Measurements from ENCODE around the gene LRRC4C. TPM values are rescaled to one million over a fixed set of nuclear protein-coding genes. Genes with fewer than 3 reads are reported as not detected.

LRRC4C gene
- polyA plus RNA-seq, 1 donor from 2014 or later: 24.3 TPM

- Histone ChIP-seq H3K9me2 (ENCODE audit: insufficient read depth, low read length) (no peaks in the 10 kb centered on the region), H3K36me3 (ENCODE audit: insufficient read depth, low read length) (no peaks in the 10 kb centered on the region), H3K4me2 (ENCODE audit: low read length) (no peak overlapping the region), H3K27ac (ENCODE audit: low read length) (no peak overlapping the region), H3F3A (ENCODE audit: insufficient read depth, low read length, poor library complexity, severe bottlenecking) (no peaks in the 10 kb centered on the region), H3K9ac (ENCODE audit: low read length) (no peak overlapping the region), H3K79me2 (replicated peaks; ENCODE audit: insufficient read depth, low read length) (no peaks in the 10 kb centered on the region), H2AFZ (ENCODE audit: low read depth, low read length) (no peak overlapping the region), H3K9me3 (ENCODE audit: low read length) (no peaks in the 10 kb centered on the region), H3K4me3 (ENCODE audit: low read length) (no peak overlapping the region), H3K27me3 (ENCODE audit: insufficient read depth, low read depth, low read length) (no peaks in the 10 kb centered on the region), H4K20me1 (ENCODE audit: insufficient read depth) (no peaks in the 10 kb centered on the region)
- TF ChIP-seq POLR2AphosphoS5 (IDR thresholded peaks at IDR 0.05): no peak
These were observed 565.0 kb downstream of the LRRC4C start for GRCh38 chr11:40894501-40894900.

- Histone ChIP-seq H3K27ac (ENCODE audit: low read length) (no peak overlapping the region), H3K4me3 (ENCODE audit: low read length) (no peak overlapping the region), H4K20me1 (ENCODE audit: insufficient read depth) (no peaks in the 10 kb centered on the region), H3K9me3 (ENCODE audit: low read length) (no peaks in the 10 kb centered on the region), H2AFZ (ENCODE audit: low read depth, low read length) (no peak overlapping the region), H3K79me2 (replicated peaks; ENCODE audit: insufficient read depth, low read length) (no peaks in the 10 kb centered on the region), H3K9me2 (ENCODE audit: insufficient read depth, low read length) (no peaks in the 10 kb centered on the region), H3K27me3 (ENCODE audit: insufficient read depth, low read depth, low read length) (no peaks in the 10 kb centered on the region), H3F3A (ENCODE audit: insufficient read depth, low read length, poor library complexity, severe bottlenecking) (no peaks in the 10 kb centered on the region), H3K36me3 (ENCODE audit: insufficient read depth, low read length) (no peaks in the 10 kb centered on the region), H3K4me2 (ENCODE audit: low read length) (no peak overlapping the region), H3K9ac (ENCODE audit: low read length) (no peak overlapping the region)
- no peak for TF ChIP-seq RAD21 (conservative IDR thresholded peaks at IDR 0.05)
- no peak for TF ChIP-seq POLR2AphosphoS5 (IDR thresholded peaks at IDR 0.05)
- no peak for TF ChIP-seq EZH2 (IDR thresholded peaks at IDR 0.05; ENCODE audit: borderline replicate concordance, insufficient read depth, low read length, poor library complexity, severe bottlenecking)
- no peak for TF ChIP-seq MXI1 (conservative IDR thresholded peaks at IDR 0.05; ENCODE audit: poor library complexity, severe bottlenecking)
- no peak for TF ChIP-seq TAF1 (IDR thresholded peaks at IDR 0.05; ENCODE audit: low read depth)
- TF ChIP-seq REST (IDR thresholded peaks at IDR 0.05; ENCODE audit: borderline replicate concordance): no peak
- no peak for TF ChIP-seq EP300 (conservative IDR thresholded peaks at IDR 0.05; ENCODE audit: poor library complexity, severe bottlenecking)
- no peak for TF ChIP-seq CTCF (IDR thresholded peaks at IDR 0.05; ENCODE audit: poor library complexity, severe bottlenecking)
These were observed 574.0 kb downstream of the LRRC4C start for GRCh38 chr11:40885250-40885954.

- no peaks in the 10 kb centered on the region for H3K9me2 ChIP-seq (ENCODE audit: insufficient read depth, low read length)
- no peak overlapping the region for H3K4me2 ChIP-seq (ENCODE audit: low read length)
- H4K20me1 ChIP-seq (ENCODE audit: insufficient read depth): no peaks in the 10 kb centered on the region
These were observed 577.2 kb downstream of the LRRC4C start for GRCh38 chr11:40882301-40882700.

More at GRCh38 chr11:40882301-40882700, 577.2 kb downstream of the LRRC4C start:
- no peaks in the 10 kb centered on the region for H3F3A ChIP-seq (ENCODE audit: insufficient read depth, low read length, poor library complexity, severe bottlenecking)
- no peak overlapping the region for H2AFZ ChIP-seq (ENCODE audit: low read depth, low read length)
- H3K27ac ChIP-seq (ENCODE audit: low read length): no peak overlapping the region
- H3K9me3 ChIP-seq (ENCODE audit: low read length): no peaks in the 10 kb centered on the region
- no peak overlapping the region for H3K9ac ChIP-seq (ENCODE audit: low read length)
- no peaks in the 10 kb centered on the region for H3K27me3 ChIP-seq (ENCODE audit: insufficient read depth, low read depth, low read length)
- no peaks in the 10 kb centered on the region for H3K36me3 ChIP-seq (ENCODE audit: insufficient read depth, low read length)
- TF ChIP-seq REST (IDR thresholded peaks at IDR 0.05; ENCODE audit: borderline replicate concordance) (no peak), MXI1 (conservative IDR thresholded peaks at IDR 0.05; ENCODE audit: poor library complexity, severe bottlenecking) (no peak), TAF1 (IDR thresholded peaks at IDR 0.05; ENCODE audit: low read depth) (no peak), RAD21 (conservative IDR thresholded peaks at IDR 0.05) (no peak), EZH2 (IDR thresholded peaks at IDR 0.05; ENCODE audit: borderline replicate concordance, insufficient read depth, low read length, poor library complexity, severe bottlenecking) (no peak), POLR2AphosphoS5 (IDR thresholded peaks at IDR 0.05) (no peak), SMC3 (conservative IDR thresholded peaks at IDR 0.05; ENCODE audit: poor library complexity) (no peak), EP300 (conservative IDR thresholded peaks at IDR 0.05; ENCODE audit: poor library complexity, severe bottlenecking) (no peak)
- no peaks in the 10 kb centered on the region for H3K79me2 ChIP-seq (replicated peaks; ENCODE audit: insufficient read depth, low read length)
- H3K4me3 ChIP-seq (ENCODE audit: low read length): no peak overlapping the region

Measured in neural cell (in vitro differentiated cells).